ENCODE results near the gene PAX5. TPM values are rescaled to one million over a fixed set of nuclear protein-coding genes. Genes with fewer than 3 reads are reported as not detected.

The PAX5 gene
- total RNA-seq (2022; extraction: Qiagen RNA extraction), result 0.02 TPM in 1 of 5 replicates, not detected in the others

DNA sequence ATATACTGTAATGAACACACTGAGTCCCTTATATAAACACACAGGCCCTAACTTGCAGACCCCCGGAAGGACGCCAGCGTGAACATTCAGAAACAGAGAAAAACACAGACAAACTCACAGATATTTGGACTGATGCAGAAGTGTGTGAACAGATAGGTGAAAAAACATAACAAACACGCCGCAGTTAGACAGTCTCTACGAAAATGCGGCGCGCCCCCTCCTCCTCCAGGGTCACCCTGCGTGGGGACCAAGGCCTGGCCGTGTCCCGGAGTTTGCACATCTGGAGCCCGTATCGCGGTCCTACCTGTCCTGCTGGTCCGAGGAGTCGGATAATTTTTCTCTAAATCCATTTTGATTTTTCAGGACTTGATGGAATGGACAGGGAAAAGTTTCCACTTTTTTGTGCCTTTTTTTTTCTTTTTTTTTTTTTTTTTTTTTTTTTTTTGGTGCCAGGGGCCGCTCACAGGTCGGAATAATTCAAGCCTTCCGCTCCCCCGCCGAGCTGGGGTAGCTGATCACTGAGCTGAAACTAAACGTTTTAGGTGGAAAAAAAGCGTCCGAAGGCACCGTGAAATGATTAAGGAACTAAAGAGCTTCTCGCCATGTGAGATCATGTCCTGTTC is at the start of gene PAX5:
Gene PAX5 (minus strand): TSS at position 587 of the 623 bp plus-strand sequence. CDS start 237 bp downstream, at position 350.

Other genes with a start within 250 kb of the PAX5 start
- gene ZCCHC7, start 86.3 kb upstream of the PAX5 start, total RNA-seq (2022; extraction: Qiagen RNA extraction), result 10.8 to 13.3 TPM (median 12.2 TPM) in 5 replicates